ENCODE results near the gene NUMA1. TPM values are rescaled to one million over a fixed set of nuclear protein-coding genes. Genes with fewer than 3 reads are reported as not detected.

NUMA1 gene
- total and polyA plus RNA-seq, 2 of the 8 experiments (the other 6 are each of a cell fraction or from before 2014, with no cell fraction given): 101 to 107 TPM

GRCh38 chr11:71990701-71991100 is 89.6 kb downstream of the NUMA1 start (continued):
- TF ChIP-seq CTBP2 (IDR thresholded peaks at IDR 0.05; ENCODE audit: borderline replicate concordance, insufficient read depth, insufficient read length, low read length) (no peak), HDAC6 (IDR thresholded peaks at IDR 0.05; ENCODE audit: low read depth, low read length) (no peak), RFX5 (IDR thresholded peaks at IDR 0.05; ENCODE audit: borderline replicate concordance, low read depth, low read length) (no peak)
